Tibial nerve (tissue), 4 donors: Measurements from ENCODE around the gene ZNF740. TPM values are rescaled to one million over a fixed set of nuclear protein-coding genes. Genes with fewer than 3 reads are reported as not detected.
A peak's percentile ranks its signal among the peaks of the same experiment; 100 is the strongest.

Experiments
- DNase-seq, 2 donors: peaks; one replicate each; pipeline ENCODE4 v3.0.0-alpha.2; 2019; ENCODE audit warnings: low spot score in 2 of 2
- H3K27ac ChIP-seq, 4 donors: fragments of 200-600 bp; sonication (generic) in 3 of 4; one replicate each; pipeline ENCODE4 v1.5.1; 2017 to 2019; ENCODE audit warnings: mild to moderate bottlenecking in 1 of 4
- H3K27me3 ChIP-seq, 2 donors: fragments of 200-600 bp; sonication (generic) in 1 of 2; one replicate each; pipeline versions ENCODE4 v1.5.1 to v1.6.0; 2017 to 2019
- H3K36me3 ChIP-seq, 3 donors: fragments of 200-600 bp; sonication (generic); one replicate each; pipeline ENCODE4 v1.5.1; 2018 to 2019
- H3K4me1 ChIP-seq, 4 donors: fragments of 200-600 bp; sonication (generic) in 3 of 4; one replicate each; pipeline ENCODE4 v1.5.1; 2017 to 2019
- H3K4me3 ChIP-seq, 4 donors: fragments of 200-600 bp; sonication (generic) in 3 of 4; one replicate each; pipeline ENCODE4 v1.5.1; 2017 to 2019; ENCODE audit warnings: mild to moderate bottlenecking in 1 of 4, moderate library complexity in 1 of 4
- H3K9me3 ChIP-seq, 4 donors: fragments of 200-600 bp; sonication (generic) in 3 of 4; one replicate each; pipeline ENCODE4 v1.5.1; 2017 to 2019
- CTCF ChIP-seq, 5 experiments: fragments of 200-600 bp in 3 of 5; fragments of 450-650 bp in 2 of 5; sonication (generic) in 3 of 5; IDR thresholded peaks; one replicate each; pipeline ENCODE4 v1.5.1; 2016 to 2019; ENCODE audit warnings: antibody characterized with exemption in 5 of 5, mild to moderate bottlenecking in 3 of 5, moderate library complexity in 2 of 5
- EP300 ChIP-seq, 2 donors: sonication (generic); formaldehyde crosslinking; IDR thresholded peaks; one replicate each; pipeline ENCODE4 v1.6.1; 2017; ENCODE audit warnings: antibody characterized with exemption in 2 of 2, mild to moderate bottlenecking in 1 of 2
- POLR2A ChIP-seq, 2 donors: fragments of 450-650 bp; IDR thresholded peaks; one replicate each; pipeline ENCODE4 v1.6.1; 2017; ENCODE audit warnings: antibody characterized with exemption in 2 of 2, mild to moderate bottlenecking in 2 of 2, moderate library complexity in 2 of 2
- WGBS, 2 donors: methylation state at CpG; one replicate each; pipeline ENCODE4 v1.1.5; 2018; 5-methylcytosine and 5-hydroxymethylcytosine counted together
- total RNA-seq, 4 donors: library from RNA; depleted of rRNA; stranded (reverse); fragments of >200 nt; gene quantifications; one replicate each; pipeline ENCODE4 v1.1.0, GENCODE V29; 2016

ZNF740 gene
- 10 to 100 TPM; 10.2 to 67.7 (median 22.7) TPM for total RNA-seq

GRCh38 chr12:53180220-53180930 is at the start of gene ZNF740, which contains the start of gene CSAD:
Gene ZNF740, plus strand, starts transcription at chr12:53180722. Its CDS starts 1,262 bp downstream, at chr12:53181984.
Gene CSAD, minus strand, starts transcription at chr12:53180925. Its CDS starts 7,455 bp downstream, at chr12:53173470.
- Histone ChIP-seq H3K27me3 (no peaks in the 10 kb centered on the region), H3K27ac (peak within 1 kb of the TSS; percentile 44 to 95 (median 92)), H3K4me3 (peak within 1 kb of the TSS; percentile 41 to 86 (median 80)), H3K36me3 (peaks cover 0 to 33% (median 0%) of the 10 kb centered on the region in 3 donors), H3K9me3 (no peaks in the 10 kb centered on the region), H3K4me1 (peaks cover 0 to 56% (median 29%) of the 10 kb centered on the region in 4 donors)
- DNase-seq, result peak; percentile 90 to 92
- TF ChIP-seq EP300 (IDR thresholded peaks at IDR 0.05) (peak; percentile 61 to 90), POLR2A (IDR thresholded peaks at IDR 0.05) (peak; percentile 28 to 80), CTCF (IDR thresholded peaks at IDR 0.05) (peak in 2 of 5 experiments; percentile 28 to 52)
- WGBS, 2 donors, result 0% methylated on average over 33 to 37 of the region's 70 CpGs

GRCh38 chr12:53131844-53132243 is 48.7 kb upstream of the ZNF740 start:
- no peak overlapping the region for H3K4me3 ChIP-seq
- peaks cover 0 to 7% (median 0%) of the 10 kb centered on the region in 4 donors for H3K9me3 ChIP-seq
- no peak for DNase-seq
- H3K4me1 ChIP-seq, result no peaks in the 10 kb centered on the region
- H3K36me3 ChIP-seq, result no peaks in the 10 kb centered on the region
- 91 to 98% methylated on average over 2 of the region's 2 CpGs for WGBS, 2 donors
- no peak for TF ChIP-seq POLR2A (IDR thresholded peaks at IDR 0.05)
- no peak for TF ChIP-seq CTCF (IDR thresholded peaks at IDR 0.05)
- TF ChIP-seq EP300 (IDR thresholded peaks at IDR 0.05), result no peak
- no peaks in the 10 kb centered on the region for H3K27me3 ChIP-seq
- H3K27ac ChIP-seq, result no peak overlapping the region

GRCh38 chr12:53133722-53134121 is 46.8 kb upstream of the ZNF740 start:
- Histone ChIP-seq H3K9me3 (peaks cover 0 to 11% (median 0%) of the 10 kb centered on the region in 4 donors), H3K27me3 (no peaks in the 10 kb centered on the region), H3K36me3 (no peaks in the 10 kb centered on the region), H3K4me3 (no peak overlapping the region), H3K27ac (no peak overlapping the region), H3K4me1 (no peaks in the 10 kb centered on the region)
- no peak for DNase-seq
- TF ChIP-seq EP300 (IDR thresholded peaks at IDR 0.05), result no peak
- TF ChIP-seq POLR2A (IDR thresholded peaks at IDR 0.05), result no peak
- no peak for TF ChIP-seq CTCF (IDR thresholded peaks at IDR 0.05)
- 93 to 95% methylated on average over 3 of the region's 3 CpGs for WGBS, 2 donors

- H3K27me3 ChIP-seq, result no peaks in the 10 kb centered on the region
- no peaks in the 10 kb centered on the region for H3K4me1 ChIP-seq
- H3K4me3 ChIP-seq, result no peak overlapping the region
- no peak for DNase-seq
- no peaks in the 10 kb centered on the region for H3K36me3 ChIP-seq
- WGBS, 2 donors, result 80 to 82% methylated on average over 4 of the region's 4 CpGs
- TF ChIP-seq POLR2A (IDR thresholded peaks at IDR 0.05) (no peak), EP300 (IDR thresholded peaks at IDR 0.05) (no peak), CTCF (IDR thresholded peaks at IDR 0.05) (no peak)
- H3K27ac ChIP-seq, result no peak overlapping the region
- H3K9me3 ChIP-seq, result no peaks in the 10 kb centered on the region
Observed at GRCh38 chr12:53143355-53143754, 37.2 kb upstream of the ZNF740 start.
